ENCODE measurements around the gene GALNS. TPM values are rescaled to one million over a fixed set of nuclear protein-coding genes. Genes with fewer than 3 reads are reported as not detected.

The GALNS gene
- total and polyA plus RNA-seq, 2 donors (not counting 1 experiment from before 2014, with no cell fraction given): 45.5 to 68.4 TPM

DNA sequence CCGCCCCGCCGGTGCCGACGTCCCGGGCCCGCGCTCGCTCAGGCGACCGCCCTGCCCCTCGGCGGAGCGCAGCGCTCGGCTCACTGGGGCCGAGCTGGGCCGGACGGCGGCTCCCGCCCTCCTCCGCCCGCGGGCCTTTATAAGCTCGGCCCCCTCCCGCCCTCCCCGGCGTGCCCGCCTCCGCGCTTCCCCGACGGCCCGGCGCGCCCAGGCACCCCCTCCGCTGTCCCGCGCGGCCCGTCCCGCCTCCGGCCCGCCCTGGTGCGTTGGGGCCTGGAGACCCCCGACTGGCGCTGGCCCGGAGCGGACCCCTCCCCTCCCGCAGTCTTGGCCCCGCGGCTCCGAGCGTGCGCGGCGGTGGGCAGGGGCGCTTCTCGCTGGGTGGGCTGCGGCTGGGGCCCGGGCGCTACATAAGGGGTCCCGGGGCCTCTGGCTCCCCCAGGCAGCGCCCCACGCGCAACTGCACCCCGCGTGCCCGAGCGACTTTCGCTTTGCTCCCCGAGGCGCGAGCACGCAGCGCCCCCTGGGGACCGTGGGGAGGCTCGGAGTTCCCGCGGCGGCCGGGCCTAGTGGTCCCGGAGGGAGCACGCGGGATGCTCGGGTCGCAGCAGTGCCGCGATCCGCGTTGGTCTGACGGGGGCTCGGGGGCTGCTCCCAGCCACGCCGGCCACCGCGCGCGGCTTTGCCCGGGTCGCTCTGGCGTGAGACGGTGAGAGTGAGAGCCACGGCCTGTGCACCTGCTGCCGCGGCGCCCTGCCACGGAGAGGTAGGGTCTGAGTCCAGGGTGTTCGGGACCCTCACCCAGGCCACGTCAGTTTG is 71.4 kb downstream of the GALNS start, which contains the start of gene PIEZO1:
Gene PIEZO1 (minus strand): TSS at position 115 of the 819 bp plus-strand sequence. CDS start 256 bp downstream, outside the sequence.
- intact Hi-C loops (cut with micrococcal nuclease): loop anchor here (1.0 to 10.0 kb wide), 7 partner anchors 17 to 331 kb away; partner anchors contain the start of genes CDT1, IL17C, TRAPPC2L and ZFPM1
- Mint-ChIP-seq H3K27ac (peak within 1 kb of the TSS; percentile 77), H3K9me3 (ENCODE audit: insufficient read depth) (no peaks in the 10 kb centered on the region), H3K4me3 (peak within 1 kb of the TSS; percentile 73), H3K4me1 (peaks cover 47% of the 10 kb centered on the region), H3K27me3 (no peaks in the 10 kb centered on the region)
- peak; percentile 36 for ATAC-seq (ENCODE audit: low read depth)
- Histone ChIP-seq H3K9me3 (ENCODE audit: control extremely low read depth in 1 of 3, control insufficient read depth in 2 of 3, insufficient read depth in 1 of 3, low read length in 2 of 3) (no peaks in the 10 kb centered on the region), H2AFZ (ENCODE audit: insufficient read depth, low read depth, low read length, poor library complexity, severe bottlenecking) (peak within 1 kb of the TSS; percentile 82), H3K4me1 (ENCODE audit: control insufficient read depth in 2 of 2, insufficient read depth in 2 of 2, low read length in 2 of 2) (peaks cover 52 to 55% of the 10 kb centered on the region in 2 donors), H3K27me3 (replicated peaks in 1 of 4; ENCODE audit: control extremely low read depth in 1 of 4, control insufficient read depth in 3 of 4, insufficient read depth in 4 of 4, low read length in 3 of 4) (no peaks in the 10 kb centered on the region), H3K36me3 (replicated peaks in 1 of 2; ENCODE audit: control extremely low read depth in 1 of 2, control insufficient read depth in 1 of 2, extremely low read depth in 1 of 2, insufficient read depth in 2 of 2, low read length in 1 of 2) (no peaks in the 10 kb centered on the region), H3K4me3 (ENCODE audit: control extremely low read depth in 1 of 5, extremely low read depth in 1 of 5, insufficient read depth in 1 of 5, low read depth in 2 of 5, low read length in 4 of 5) (peak within 1 kb of the TSS in 4 of 5 experiments; percentile 48 to 71 (median 64)), H4K20me1 (ENCODE audit: control insufficient read depth, insufficient read depth, low read length, poor library complexity, severe bottlenecking) (peaks cover 19% of the 10 kb centered on the region), H3K27ac (ENCODE audit: low read length in 2 of 2) (peak within 1 kb of the TSS; percentile 26 to 77), H3K4me2 (replicated peaks; ENCODE audit: low read depth, low read length, poor library complexity, severe bottlenecking) (peak within 1 kb of the TSS; percentile 95), H3K9ac (ENCODE audit: low read length) (peak within 1 kb of the TSS; percentile 65), H3K79me2 (ENCODE audit: control insufficient read depth, insufficient read depth, low read length) (peaks cover 11% of the 10 kb centered on the region)
- no peak for TF ChIP-seq EZH2 (IDR thresholded peaks at IDR 0.05; ENCODE audit: borderline replicate concordance, insufficient read depth, low read depth, low read length, poor library complexity, severe bottlenecking)
- TF ChIP-seq, protein P1, sequence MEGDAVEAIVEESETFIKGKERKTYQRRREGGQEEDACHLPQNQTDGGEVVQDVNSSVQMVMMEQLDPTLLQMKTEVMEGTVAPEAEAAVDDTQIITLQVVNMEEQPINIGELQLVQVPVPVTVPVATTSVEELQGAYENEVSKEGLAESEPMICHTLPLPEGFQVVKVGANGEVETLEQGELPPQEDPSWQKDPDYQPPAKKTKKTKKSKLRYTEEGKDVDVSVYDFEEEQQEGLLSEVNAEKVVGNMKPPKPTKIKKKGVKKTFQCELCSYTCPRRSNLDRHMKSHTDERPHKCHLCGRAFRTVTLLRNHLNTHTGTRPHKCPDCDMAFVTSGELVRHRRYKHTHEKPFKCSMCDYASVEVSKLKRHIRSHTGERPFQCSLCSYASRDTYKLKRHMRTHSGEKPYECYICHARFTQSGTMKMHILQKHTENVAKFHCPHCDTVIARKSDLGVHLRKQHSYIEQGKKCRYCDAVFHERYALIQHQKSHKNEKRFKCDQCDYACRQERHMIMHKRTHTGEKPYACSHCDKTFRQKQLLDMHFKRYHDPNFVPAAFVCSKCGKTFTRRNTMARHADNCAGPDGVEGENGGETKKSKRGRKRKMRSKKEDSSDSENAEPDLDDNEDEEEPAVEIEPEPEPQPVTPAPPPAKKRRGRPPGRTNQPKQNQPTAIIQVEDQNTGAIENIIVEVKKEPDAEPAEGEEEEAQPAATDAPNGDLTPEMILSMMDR (IDR thresholded peaks at IDR 0.05): peak; percentile 87
- peak; percentile 89 for DNase-seq
- WGBS (ENCODE audit: insufficient coverage): 2% methylated on average over 110 of the region's 110 CpGs
- ChIA-PET POLR2A (interaction anchor here (1.0 to 2.6 kb wide), 3 partner anchors 15 to 48 kb away, joined by 3 to 12 read pairs (median 6); no protein-coding TSS in a partner anchor), CTCF (interaction anchor here (0.6 to 9.9 kb wide), 7 partner anchors 16 to 104 kb away, joined by 3 to 138 read pairs (median 4); no protein-coding TSS in a partner anchor)

All from B cell (primary cell).